ENCODE results near the gene SNRPA.
A peak's percentile ranks its signal among the peaks of the same experiment; 100 is the strongest.

Gene SNRPA

GRCh38 chr19:40709817-40710216, 41.2 kb upstream of the SNRPA start:
- Histone ChIP-seq H3K9ac (ENCODE audit: low read length) (no peak overlapping the region), H3K79me2 (ENCODE audit: low read length) (peaks cover 3% of the 10 kb centered on the region; the same call in 1 of the 2 replicates), H3K27ac (ENCODE audit: low read length) (no peak overlapping the region), H2AFZ (ENCODE audit: low read depth, low read length) (no peak overlapping the region), H3K9me3 (ENCODE audit: insufficient read depth, low read length) (no peaks in the 10 kb centered on the region), H4K20me1 (ENCODE audit: insufficient read depth, low read length) (no peaks in the 10 kb centered on the region), H3K4me2 (ENCODE audit: low read length) (no peak overlapping the region), H3K4me3 (ENCODE audit: low read length) (no peak overlapping the region), H3K4me1 (ENCODE audit: low read length) (peaks cover 5% of the 10 kb centered on the region; the same call in 1 of the 2 replicates), H3K27me3 (ENCODE audit: low read depth, low read length) (no peaks in the 10 kb centered on the region), H3K36me3 (replicated peaks; ENCODE audit: low read depth, low read length) (peaks cover 19% of the 10 kb centered on the region)
- TF ChIP-seq CTCF (IDR thresholded peaks at IDR 0.05; ENCODE audit: low read depth, low read length) (no peak), EZH2phosphoT487 (IDR thresholded peaks at IDR 0.05; ENCODE audit: low read depth) (no peak)

DNA sequence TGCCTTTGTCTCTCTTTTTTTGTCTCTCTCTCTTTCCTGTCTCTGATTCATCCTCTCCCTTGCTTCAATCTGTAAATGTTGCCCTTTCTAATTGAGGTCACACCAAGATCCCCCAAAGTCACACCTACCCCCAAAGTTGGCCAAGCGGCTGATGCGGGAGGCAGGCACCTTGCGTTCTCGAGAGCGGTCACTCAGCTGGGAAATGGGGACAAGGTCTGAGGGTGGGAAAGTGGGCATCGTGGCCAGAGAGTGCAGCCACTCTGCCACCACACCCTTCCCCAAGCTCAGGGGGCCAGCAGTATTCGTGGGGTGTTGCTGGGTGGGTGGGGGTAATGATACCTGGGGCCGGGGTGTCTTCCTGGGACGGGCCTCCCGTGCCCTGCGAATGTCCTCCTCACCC, 37.1 kb upstream of the SNRPA start:
- H3K4me1 ChIP-seq (ENCODE audit: low read length): peaks cover 27% of the 10 kb centered on the region

GRCh38 chr19:40714441-40715299, 36.3 kb upstream of the SNRPA start:
- TF ChIP-seq EZH2phosphoT487 (IDR thresholded peaks at IDR 0.05; ENCODE audit: low read depth): no peak
- no peak for TF ChIP-seq CTCF (IDR thresholded peaks at IDR 0.05; ENCODE audit: low read depth, low read length)
- H4K20me1 ChIP-seq (ENCODE audit: insufficient read depth, low read length): no peaks in the 10 kb centered on the region
- peaks cover 35% of the 10 kb centered on the region for H3K4me1 ChIP-seq (ENCODE audit: low read length)
- H3K27ac ChIP-seq (ENCODE audit: low read length): peak overlapping the region; percentile 69
- H3K9me3 ChIP-seq (ENCODE audit: insufficient read depth, low read length): no peaks in the 10 kb centered on the region
- peaks cover 7% of the 10 kb centered on the region for H3K36me3 ChIP-seq (replicated peaks; ENCODE audit: low read depth, low read length)
- H3K4me3 ChIP-seq (ENCODE audit: low read length): peak overlapping the region; percentile 79
- peak overlapping the region; percentile 73 for H3K4me2 ChIP-seq (ENCODE audit: low read length)
- H2AFZ ChIP-seq (ENCODE audit: low read depth, low read length): peak overlapping the region; percentile 37
- peaks cover 39% of the 10 kb centered on the region for H3K79me2 ChIP-seq (ENCODE audit: low read length)
- H3K27me3 ChIP-seq (ENCODE audit: low read depth, low read length): no peaks in the 10 kb centered on the region
- peak overlapping the region; percentile 82 for H3K9ac ChIP-seq (ENCODE audit: low read length)

More for the DNA sequence above, 37.1 kb upstream of the SNRPA start:
- Histone ChIP-seq H3K4me2 (ENCODE audit: low read length) (peak overlapping the region; percentile 73), H3K27me3 (ENCODE audit: low read depth, low read length) (no peaks in the 10 kb centered on the region), H3K9me3 (ENCODE audit: insufficient read depth, low read length) (no peaks in the 10 kb centered on the region), H3K36me3 (replicated peaks; ENCODE audit: low read depth, low read length) (peaks cover 9% of the 10 kb centered on the region), H3K27ac (ENCODE audit: low read length) (no peak overlapping the region), H3K4me3 (ENCODE audit: low read length) (peak overlapping the region; percentile 79), H3K9ac (ENCODE audit: low read length) (peak overlapping the region; percentile 72; the same call in 1 of the 2 replicates), H3K79me2 (ENCODE audit: low read length) (peaks cover 32% of the 10 kb centered on the region), H4K20me1 (ENCODE audit: insufficient read depth, low read length) (no peaks in the 10 kb centered on the region), H2AFZ (ENCODE audit: low read depth, low read length) (no peak overlapping the region)
- TF ChIP-seq EZH2phosphoT487 (IDR thresholded peaks at IDR 0.05; ENCODE audit: low read depth): no peak
- TF ChIP-seq CTCF (IDR thresholded peaks at IDR 0.05; ENCODE audit: low read depth, low read length): no peak

DNA sequence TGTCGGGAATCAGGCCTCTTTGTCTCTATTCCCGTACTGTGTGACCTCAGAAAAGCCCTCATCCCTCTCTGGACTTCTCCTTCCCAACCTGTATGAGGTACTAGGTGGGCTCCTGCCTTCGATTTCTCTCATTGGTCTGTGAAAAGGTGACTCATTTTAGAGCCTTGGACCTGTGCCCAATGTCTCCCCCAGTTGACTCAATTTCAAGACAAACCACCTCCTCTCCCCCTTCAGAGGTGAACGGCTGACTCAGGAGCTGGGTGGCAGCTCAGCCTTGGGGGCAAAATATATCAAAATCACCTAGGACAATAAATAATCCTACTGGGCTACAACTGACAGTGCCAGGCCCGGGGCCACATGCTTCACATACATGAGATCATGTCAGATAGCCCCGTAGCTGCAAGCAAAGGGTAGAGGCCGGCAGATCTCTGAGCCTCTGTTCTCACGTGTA, 34.9 kb upstream of the SNRPA start:
- H3K4me2 ChIP-seq (ENCODE audit: low read length): peak overlapping the region; percentile 73
- no peaks in the 10 kb centered on the region for H3K27me3 ChIP-seq (ENCODE audit: low read depth, low read length)
- peak overlapping the region; percentile 44; the same call in 1 of the 2 replicates for H2AFZ ChIP-seq (ENCODE audit: low read depth, low read length)
- H3K9ac ChIP-seq (ENCODE audit: low read length): peak overlapping the region; percentile 82
- H3K4me3 ChIP-seq (ENCODE audit: low read length): peak overlapping the region; percentile 79
- H3K4me1 ChIP-seq (ENCODE audit: low read length): peaks cover 36% of the 10 kb centered on the region
- H3K36me3 ChIP-seq (replicated peaks; ENCODE audit: low read depth, low read length): peaks cover 12% of the 10 kb centered on the region
- no peaks in the 10 kb centered on the region for H3K9me3 ChIP-seq (ENCODE audit: insufficient read depth, low read length)
- TF ChIP-seq CTCF (IDR thresholded peaks at IDR 0.05; ENCODE audit: low read depth, low read length) (no peak), EZH2phosphoT487 (IDR thresholded peaks at IDR 0.05; ENCODE audit: low read depth) (no peak)
- H4K20me1 ChIP-seq (ENCODE audit: insufficient read depth, low read length): no peaks in the 10 kb centered on the region
- H3K27ac ChIP-seq (ENCODE audit: low read length): peak overlapping the region; percentile 69
- peaks cover 50% of the 10 kb centered on the region for H3K79me2 ChIP-seq (ENCODE audit: low read length)

Data from OCI-LY3 (cell line).